ENCODE measurements around the gene ARHGEF2.

DNA sequence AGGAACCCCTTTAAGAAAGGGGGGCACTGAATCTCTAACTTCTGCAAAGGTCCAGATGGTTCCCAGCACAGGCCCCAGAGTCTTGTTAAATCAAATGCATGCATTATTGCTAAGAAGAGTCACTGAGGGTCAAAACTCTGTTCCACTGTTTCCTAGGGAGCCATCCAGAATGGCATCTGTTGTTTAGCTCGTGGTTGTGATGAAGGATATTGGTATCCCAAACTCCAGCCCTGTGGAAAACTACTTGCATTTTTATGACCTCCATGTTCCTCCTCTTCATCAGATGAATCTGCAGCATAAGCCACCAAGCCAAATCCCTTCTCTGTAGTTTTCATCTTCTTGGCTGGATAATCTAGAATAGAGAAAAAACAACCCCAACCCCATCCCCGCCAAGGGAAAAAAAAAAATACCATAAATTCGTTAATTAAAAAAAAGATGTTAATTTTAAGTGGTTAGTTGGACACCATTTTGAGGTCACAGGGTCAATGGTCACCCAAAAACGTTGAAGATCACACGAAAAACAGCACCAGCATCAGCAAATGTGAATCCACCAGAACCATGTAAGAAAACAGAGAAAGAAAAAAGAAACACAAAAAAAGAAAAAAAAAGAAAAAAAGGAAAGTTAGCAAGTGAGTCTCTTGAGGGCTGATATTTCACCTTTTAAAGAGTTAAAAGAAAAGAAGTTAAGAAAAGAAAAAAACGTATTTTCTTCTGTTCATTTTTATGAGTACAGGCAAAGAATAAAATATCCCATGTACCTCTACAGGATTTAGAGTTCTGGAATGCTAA is 64.2 kb downstream of the ARHGEF2 start:
- TF ChIP-seq, protein P1, sequence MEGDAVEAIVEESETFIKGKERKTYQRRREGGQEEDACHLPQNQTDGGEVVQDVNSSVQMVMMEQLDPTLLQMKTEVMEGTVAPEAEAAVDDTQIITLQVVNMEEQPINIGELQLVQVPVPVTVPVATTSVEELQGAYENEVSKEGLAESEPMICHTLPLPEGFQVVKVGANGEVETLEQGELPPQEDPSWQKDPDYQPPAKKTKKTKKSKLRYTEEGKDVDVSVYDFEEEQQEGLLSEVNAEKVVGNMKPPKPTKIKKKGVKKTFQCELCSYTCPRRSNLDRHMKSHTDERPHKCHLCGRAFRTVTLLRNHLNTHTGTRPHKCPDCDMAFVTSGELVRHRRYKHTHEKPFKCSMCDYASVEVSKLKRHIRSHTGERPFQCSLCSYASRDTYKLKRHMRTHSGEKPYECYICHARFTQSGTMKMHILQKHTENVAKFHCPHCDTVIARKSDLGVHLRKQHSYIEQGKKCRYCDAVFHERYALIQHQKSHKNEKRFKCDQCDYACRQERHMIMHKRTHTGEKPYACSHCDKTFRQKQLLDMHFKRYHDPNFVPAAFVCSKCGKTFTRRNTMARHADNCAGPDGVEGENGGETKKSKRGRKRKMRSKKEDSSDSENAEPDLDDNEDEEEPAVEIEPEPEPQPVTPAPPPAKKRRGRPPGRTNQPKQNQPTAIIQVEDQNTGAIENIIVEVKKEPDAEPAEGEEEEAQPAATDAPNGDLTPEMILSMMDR (IDR thresholded peaks at IDR 0.05; ENCODE audit: low read depth, low read length, poor library complexity, severe bottlenecking), result no peak
- no peak for TF ChIP-seq EZH2phosphoT487 (IDR thresholded peaks at IDR 0.05; ENCODE audit: borderline replicate concordance, low read length)
